COLO668 (cell line): ENCODE measurements around the gene PMVK.

Experiments
- DNase-seq: peaks from one replicate; lab custom pipeline; 2025; ENCODE audit not compliant: unreplicated experiment; lab: John Stamatoyannopoulos, UW

PMVK gene

GRCh38 chr1:154881820-154882535, 54.5 kb downstream of the PMVK start:
- no peak for DNase-seq

DNA sequence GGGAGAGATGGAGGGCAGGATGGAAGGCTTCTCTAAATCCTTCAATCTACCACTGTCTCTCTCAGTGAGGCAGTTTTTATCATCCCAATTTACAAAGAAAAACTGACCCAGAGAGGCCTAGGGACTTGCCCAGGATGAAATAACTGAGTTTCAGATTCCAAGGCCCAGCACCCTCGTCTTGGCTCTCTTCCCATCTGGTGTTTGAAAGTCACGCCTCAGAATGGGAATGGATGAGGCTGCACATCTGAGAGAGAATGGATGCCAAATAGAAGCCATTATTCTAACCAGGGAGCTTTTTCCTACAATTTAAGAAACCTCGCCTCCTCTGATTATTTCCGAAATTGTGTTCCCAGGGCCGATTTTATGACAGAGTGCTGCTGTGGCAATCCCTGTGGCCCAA, 55.8 kb downstream of the PMVK start:
- no peak for DNase-seq

GRCh38 chr1:154879038-154879421, 57.5 kb downstream of the PMVK start:
- DNase-seq, result no peak

DNA sequence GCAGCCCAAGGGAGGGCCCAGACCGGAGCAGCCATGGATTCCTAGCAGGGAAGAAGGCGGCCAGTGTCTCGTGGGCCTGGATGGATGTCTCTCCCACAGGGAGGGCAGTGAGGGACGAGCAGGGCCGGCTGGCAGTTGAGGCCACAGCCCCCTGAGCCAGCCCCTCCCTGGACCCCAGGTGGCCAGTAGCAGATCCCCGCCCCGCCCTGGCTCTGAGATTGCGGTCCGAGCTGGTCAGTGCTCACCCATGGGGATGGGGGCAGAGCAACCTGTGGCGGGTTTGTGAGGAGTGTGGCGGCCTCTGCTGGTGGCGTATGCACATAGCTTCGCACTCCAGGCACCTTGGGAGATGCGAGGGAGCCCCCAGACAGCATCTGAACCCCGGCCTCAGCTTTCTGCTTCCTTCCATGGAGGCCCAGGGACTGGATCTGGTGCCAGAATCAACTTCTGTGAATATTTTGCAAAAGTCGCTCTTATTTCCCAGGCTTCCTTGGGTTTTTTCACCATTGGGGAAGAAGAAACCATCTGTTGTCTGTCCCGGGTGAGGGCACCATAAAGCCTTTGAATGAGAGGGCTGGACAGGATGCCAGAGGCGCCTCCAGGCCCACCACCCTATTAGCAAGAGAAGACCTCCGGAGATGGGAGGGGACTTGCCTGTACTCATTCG, 58.0 kb downstream of the PMVK start:
- peak; percentile 69 for DNase-seq

DNA sequence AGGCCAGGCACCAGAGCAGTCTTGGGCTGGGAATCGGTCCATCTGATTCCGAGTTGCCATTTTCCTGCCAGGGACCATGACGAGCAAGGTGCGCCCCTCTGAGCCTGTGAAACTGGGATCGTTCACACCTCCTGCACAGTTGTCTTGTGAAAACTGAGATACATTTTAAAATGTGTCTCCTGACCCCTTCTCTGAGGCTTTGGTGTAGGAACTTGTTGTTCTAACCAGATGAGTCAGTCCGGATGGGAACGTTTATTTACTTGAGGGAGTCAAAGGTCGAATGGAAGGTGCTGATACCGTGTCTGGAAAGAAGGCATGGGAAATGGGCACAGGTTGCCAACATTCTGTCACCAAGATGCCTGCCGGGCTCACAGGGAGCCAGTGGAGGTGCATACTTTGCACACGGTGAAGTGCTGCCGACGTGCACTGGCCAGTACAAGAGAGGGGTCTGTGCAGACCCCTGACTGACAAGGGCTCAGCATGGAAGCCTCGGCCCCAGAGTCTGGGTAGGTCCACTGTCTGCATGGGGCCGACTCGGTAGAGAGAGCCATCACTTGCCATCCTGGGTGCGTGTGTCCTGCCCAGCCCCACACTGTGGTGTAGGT, 59.0 kb downstream of the PMVK start:
- no peak for DNase-seq

DNA sequence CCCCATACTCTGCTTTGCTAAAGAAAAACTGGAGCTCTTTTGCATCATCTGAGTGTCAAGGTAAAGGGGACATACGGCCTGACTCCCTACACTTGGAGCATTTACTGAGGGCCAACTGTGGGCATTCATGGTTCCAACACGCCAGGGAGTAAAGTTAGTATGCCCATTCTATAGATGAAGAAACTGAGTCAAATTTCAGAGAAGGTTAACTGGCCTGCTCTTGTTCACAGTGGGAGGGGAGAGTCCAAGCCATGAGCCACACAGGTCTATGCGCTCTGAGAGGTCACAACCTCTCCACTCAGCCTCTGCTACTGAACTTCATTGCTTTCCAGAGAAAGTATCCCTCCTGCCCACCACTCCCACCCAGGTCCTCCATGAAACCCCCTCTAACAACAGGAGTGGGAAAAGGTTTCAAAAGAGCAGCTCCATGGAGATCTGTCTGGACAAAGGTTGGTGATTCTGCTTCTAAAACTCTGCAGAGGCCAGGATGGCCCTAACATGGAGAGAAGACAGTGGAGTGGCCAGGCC, 59.6 kb downstream of the PMVK start:
- no peak for DNase-seq
